CD4-positive, alpha-beta T cell treated with Interleukin-4 for 1 hour (primary cell): Measurements from ENCODE around the gene LRP10.
"Not testable (repeated sequence)": the region's sequence is repeated elsewhere in the genome, so short reads cannot be mapped to it uniquely, and the experiment has no call there.

Experiments used
- DNase-seq, 2 donors: peaks; one replicate each; pipeline ENCODE4 v3.0.0-alpha.2; 2020 to 2022

The LRP10 gene

DNA sequence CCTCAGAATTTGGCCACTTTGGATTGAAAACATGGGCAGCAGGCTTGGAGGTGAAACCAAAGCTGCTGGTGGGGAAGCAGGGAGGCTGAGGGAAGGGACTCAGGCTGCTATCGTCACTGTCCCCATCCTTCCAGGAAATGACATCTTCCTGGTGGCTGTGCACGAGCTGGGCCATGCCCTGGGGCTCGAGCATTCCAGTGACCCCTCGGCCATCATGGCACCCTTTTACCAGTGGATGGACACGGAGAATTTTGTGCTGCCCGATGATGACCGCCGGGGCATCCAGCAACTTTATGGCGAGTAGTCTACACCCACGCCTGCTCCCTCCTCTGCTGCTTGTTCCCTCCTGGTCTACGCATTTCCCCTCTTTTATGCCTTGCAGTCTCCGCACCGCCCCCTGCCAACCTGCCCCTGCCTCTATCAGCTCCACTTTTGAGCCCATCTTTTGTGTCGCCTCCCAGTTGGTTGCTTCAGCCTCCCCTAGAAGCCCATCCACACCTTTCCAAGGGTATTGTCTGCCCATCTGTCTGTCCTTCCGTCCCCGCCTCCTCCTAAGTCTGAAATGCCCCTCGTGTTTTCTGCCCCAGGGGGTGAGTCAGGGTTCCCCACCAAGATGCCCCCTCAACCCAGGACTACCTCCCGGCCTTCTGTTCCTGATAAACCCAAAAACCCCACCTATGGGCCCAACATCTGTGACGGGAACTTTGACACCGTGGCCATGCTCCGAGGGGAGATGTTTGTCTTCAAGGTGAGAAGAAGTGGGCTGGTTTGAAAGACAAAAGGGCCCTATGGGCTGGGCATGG is 28.2 kb upstream of the LRP10 start:
- DNase-seq, result no peak

DNA sequence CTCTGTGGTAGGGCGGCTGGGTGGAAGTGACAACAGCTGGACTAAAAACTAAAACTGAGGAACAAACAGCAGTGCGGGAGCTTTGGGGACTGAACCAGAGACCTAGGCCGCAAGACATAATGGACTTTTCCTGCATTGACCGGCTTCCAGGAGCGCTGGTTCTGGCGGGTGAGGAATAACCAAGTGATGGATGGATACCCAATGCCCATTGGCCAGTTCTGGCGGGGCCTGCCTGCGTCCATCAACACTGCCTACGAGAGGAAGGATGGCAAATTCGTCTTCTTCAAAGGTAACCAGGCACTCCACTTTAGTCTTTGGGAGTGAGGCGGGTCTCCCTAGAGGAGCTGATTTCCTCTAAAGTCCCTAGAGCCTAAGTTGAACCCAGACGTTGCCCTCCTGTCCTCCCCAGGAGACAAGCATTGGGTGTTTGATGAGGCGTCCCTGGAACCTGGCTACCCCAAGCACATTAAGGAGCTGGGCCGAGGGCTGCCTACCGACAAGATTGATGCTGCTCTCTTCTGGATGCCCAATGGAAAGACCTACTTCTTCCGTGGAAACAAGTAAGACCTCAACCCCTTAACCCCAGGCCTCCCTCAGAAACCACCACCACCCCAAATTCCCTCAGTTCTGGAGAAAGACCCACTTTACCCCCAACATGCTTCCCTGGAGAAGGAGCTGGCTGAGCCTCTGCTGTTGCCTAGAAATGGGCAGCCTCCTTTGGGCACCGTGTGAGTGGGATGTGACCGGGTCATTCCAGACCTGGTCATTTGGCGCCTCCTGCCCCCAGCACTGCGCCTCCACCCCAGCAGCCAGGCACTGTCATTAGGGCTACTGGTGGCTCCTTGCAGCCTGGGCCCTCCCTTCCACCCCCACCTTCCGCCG is 27.1 kb upstream of the LRP10 start:
- no peak for DNase-seq

DNA sequence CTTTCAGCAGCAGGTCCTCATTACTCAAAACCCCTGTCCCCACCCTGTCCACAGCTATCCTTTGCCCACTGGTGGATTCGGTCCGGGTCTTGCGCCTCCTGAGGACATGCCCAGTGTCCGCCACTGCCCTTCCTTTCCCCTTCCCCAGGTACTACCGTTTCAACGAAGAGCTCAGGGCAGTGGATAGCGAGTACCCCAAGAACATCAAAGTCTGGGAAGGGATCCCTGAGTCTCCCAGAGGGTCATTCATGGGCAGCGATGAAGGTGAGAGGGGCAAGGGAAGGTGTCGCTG is 26.5 kb upstream of the LRP10 start:
- no peak for DNase-seq

DNA sequence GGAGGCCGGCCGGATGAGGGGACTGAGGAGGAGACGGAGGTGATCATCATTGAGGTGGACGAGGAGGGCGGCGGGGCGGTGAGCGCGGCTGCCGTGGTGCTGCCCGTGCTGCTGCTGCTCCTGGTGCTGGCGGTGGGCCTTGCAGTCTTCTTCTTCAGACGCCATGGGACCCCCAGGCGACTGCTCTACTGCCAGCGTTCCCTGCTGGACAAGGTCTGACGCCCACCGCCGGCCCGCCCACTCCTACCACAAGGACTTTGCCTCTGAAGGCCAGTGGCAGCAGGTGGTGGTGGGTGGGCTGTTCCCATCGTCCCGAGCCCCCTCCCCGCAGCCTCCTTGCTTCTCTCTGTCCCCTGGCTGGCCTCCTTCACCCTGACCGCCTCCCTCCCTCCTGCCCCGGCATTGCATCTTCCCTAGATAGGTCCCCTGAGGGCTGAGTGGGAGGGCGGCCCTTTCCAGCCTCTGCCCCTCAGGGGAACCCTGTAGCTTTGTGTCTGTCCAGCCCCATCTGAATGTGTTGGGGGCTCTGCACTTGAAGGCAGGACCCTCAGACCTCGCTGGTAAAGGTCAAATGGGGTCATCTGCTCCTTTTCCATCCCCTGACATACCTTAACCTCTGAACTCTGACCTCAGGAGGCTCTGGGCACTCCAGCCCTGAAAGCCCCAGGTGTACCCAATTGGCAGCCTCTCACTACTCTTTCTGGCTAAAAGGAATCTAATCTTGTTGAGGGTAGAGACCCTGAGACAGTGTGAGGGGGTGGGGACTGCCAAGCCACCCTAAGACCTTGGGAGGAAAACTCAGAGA is 25.5 kb upstream of the LRP10 start:
- DNase-seq, result no peak

DNA sequence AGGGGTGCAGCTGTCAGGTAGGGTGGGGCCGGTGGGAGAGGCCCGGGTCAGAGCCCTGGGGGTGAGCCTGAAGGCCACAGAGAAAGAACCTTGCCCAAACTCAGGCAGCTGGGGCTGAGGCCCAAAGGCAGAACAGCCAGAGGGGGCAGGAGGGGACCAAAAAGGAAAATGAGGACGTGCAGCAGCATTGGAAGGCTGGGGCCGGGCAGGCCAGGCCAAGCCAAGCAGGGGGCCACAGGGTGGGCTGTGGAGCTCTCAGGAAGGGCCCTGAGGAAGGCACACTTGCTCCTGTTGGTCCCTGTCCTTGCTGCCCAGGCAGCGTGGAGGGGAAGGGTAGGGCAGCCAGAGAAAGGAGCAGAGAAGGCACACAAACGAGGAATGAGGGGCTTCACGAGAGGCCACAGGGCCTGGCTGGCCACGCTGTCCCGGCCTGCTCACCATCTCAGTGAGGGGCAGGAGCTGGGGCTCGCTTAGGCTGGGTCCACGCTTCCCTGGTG is 24.7 kb upstream of the LRP10 start:
- no peak for DNase-seq

DNA sequence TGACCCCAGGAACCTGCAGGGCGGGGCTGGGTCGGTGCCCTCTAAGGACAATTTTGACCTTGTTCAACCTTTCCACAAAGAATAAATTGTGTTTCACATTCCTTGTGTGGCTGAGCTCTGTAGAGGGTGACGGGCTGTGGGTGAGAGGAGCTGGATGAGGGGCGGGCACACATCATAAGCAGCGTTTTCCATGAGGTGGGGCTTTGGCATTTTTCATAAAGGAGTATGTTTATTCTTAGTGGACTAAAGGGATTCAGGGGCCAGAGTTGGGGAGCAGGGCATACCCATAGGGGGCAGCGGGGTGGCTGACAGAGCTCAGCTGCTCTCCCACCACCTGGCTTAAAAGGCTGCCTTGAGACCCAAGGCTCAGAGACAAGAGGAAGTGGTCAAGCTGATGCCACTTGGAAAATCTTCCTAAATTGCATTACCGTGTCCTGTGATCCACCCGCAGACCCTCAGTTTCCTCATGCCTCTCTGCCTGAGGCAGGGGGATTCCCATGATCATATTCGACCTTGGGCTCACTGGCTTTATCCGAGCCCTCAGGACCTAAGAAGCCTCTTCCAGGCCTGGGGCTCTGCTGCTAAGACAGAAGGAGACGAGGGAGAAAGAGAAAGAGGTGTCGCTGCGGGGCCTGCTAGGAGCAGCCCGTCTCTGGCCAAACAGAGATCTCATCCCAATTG is 23.7 kb upstream of the LRP10 start:
- no peak for DNase-seq

DNA sequence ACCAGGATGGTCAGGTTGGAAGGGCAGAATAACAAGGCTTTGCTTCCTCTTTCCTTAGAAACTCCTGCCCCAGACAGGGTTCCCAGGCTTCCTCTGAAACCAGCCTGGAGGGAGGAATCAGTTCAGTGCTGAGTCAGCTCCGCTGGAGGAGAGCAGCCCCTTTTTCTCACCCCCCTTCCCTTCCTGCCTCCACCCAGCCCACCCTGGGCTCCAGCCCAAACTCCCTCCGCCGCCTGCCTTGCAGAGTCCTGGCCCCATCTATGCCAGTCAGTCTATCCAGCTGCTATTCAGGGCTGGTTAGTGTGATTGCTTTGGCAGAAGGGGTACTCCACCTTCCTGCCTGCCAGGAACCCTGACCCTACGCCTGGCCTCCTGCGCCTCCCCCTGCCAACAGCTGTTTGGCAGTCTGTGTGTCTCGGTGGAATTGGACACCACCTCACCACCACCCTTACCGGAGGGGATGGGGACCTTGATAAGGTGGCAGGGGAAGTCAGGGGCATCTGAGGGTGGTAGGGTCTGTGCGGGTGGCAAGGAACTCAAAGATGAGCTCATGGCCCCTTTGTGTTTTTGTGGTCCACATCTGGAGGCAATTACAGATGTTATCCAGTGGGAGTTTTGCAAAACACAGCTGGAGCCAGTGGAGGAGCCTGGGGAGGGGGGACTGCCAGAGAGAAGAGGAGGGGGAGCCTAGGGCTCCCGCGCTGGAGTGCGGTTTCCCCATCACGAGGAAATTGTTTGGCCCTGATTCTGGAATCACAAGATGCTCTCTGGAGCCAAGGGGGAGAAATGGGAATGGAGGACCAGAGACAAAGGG is 23.0 kb upstream of the LRP10 start:
- no peak for DNase-seq

DNA sequence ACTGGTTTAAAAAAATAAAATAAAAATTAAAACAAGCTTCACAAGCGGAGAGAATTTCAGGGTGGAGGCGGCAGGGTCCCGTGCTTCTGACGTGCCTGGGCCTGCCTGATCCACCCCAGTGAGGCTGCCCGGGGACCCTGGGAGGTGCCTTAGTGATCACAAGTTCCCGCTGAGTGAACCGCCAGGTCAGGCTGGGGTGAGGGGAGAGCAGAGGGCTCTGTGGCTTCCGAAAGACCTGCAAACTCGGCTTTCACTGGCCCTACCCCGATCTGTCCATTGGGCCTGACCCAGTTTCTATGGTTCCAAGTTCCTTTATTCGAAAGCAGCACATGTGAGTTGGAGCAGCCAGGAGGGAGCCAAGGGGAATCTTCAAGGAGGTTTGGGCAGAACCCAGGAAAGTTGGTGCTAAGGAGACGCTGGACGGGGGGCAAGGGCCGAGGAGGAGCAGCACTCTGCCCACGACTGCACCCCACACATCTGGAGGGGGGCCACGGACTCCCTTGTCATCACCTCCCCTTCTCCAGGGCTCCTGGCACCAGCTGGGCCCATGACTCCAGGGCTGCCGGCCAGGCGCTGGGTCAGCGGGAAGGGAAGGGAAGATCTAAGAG is 22.2 kb upstream of the LRP10 start:
- DNase-seq, result no peak

DNA sequence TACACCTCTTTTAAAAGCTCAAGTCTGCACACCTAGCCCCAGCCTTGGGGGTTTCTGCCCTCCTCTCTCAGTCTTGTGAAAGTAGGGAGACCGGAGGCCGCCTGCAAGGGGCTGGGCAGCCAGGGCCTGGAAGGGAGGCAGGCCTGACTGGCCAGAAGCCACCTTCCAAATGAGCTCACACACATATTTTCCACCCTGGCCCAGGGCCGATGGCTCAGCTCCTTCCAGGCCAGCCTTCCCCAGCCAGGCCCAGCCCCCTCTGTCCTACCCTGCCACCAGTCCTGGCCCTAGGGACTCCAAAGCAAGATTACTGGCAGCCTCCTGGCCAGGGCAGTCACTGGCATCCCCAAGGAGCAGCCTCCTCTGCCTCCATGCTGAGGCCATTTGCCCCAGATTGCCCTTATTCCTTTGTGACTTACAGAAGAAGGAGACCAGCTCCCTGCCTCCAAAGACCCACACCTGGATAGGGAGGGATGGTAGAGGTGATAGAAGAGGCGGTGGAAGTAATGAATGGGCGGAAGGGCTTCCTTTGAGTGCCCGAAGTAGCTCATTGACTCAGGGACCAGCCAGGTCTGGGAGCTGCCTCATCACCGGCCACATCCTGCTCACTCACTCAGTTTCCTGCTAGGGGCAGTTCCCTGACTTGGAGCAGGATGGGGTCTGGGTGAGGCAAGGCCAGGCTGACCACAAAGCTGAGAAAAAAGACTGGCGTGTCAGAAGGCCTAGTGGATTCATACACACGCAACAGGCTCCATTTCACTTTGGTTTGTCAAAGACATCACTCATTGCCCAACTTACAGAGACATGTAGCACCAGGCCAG is 20.4 kb upstream of the LRP10 start:
- peak in 1 of 2 donors; percentile 27 for DNase-seq

DNA sequence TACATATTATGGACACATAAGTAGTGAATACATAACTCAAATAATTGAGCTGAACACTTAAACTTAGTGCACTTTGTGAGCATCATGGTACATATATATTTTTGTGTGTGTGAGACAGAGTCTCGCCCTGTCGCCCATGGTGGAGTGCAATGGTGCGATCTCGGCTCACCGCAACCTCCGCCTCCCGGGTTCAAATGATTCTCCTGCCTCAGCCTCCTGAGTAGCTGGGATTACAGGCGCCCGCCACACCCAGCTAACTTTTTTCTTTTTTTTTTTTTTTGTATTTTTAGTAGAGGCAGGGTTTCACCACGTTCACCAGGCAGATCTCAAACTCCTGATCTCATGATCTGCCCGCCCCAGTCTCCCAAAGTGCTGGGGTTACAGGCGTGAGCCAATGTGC is 19.4 kb upstream of the LRP10 start:
- DNase-seq, result not testable (repeated sequence)

DNA sequence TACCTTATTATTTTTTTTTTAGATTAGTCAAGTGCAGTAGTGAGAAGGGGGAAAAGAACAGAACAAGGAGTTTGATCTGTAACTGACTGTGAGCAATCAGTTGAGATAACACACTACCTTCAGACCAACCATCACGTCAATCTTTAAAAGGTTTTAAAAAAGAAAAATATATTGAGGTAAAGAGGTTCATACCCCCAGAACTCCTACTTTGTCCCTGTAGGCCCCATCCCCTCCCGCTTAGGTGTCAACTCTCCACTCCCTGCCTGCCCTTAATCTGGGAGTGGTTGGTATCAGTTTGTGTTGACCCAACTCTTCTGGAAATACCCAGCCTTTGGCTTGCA is 19.0 kb upstream of the LRP10 start:
- DNase-seq, result no peak

DNA sequence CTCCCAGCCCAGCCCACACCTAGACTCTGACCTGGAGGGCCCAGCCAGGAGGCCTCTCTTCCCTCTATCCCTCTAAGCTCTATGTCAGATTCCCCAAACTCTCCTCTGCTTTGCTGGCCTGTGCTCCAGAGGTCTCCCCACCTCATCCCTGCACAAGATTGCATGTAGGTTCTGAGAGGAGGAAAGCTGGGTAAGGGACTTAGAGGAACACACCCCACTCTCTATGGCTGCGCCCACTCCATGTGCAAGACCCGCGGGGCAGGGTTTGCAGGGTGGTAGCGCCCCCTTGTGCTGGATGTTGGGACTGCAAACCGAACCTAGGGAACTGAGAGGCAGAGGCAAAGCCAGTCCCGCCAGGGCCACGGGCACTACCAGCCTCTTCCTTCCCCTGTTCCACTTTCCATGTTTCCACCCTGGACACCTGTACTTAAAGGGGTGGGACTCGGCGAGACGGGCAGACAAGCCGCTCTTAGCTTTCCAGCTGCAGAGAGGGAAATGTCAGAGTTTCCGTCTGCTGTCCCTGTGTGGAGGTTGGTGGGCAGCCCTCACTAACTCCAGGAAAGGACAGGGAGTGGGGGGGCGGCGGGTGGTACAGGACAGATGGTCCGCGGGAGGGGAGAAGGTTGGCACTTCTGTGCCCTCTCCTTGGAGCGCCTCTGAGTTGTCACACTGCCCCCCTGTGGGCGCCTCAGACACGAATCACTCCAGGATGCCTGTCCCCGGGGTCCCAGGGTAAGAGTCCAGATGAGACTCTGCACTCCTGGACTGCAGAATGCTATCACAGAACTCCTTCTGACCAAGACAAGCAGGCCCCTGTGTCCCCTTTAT is 18.4 kb upstream of the LRP10 start:
- peak; percentile 89 for DNase-seq

DNA sequence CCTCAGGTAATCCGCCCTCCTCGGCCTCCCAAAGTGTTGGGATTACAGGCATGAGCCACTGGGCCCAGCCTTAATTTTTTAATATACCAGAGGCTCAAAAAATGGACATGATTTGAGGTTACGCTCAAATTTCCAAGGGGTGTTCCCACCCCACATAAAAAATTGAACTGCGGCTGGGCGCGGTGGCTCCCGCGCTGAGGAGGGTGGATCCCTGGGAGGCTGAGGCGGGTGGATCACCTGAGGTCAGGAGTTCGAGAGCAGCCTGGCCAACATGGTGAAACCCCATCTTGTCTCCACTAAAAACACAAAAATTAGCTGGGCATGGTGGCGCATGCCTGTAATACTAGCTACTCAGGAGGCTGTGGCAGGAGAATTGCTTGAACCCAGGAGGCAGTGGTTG is 17.2 kb upstream of the LRP10 start:
- DNase-seq, result not testable (repeated sequence)

DNA sequence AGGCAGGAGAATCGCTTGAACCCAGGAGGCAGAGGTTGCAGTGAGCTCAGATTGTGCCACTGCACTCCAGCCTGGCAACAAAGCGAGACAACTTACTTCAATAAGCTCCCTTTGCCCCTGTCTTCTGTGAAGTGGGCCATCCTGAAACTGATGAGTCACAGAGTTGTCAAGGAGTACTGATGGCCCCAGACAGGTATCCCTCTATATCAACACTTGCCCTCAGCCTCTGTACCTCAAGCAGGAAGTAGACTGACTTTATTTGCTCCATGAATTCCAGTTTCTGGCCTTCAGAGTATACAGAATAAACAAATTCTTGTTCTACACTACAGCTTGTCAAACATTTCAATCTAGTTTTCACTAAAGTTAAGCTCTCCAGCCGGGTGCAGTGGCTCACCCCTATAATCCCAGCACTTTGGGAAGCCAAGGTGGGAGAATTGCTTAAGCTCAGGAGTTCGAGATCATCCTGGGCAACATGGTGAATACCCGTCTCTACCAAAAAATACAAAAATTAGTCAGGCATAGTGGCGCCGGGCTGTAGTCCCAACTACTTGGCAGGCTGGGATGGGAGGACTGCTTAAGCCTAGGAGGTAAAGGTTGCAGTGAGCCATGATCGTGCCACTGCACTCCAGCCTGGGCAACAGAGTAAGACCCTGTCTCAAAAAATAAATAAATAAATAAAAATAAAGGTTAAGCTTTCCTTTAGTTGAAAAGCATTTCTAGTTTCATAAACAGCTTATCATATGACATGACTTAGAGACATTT is 16.4 kb upstream of the LRP10 start:
- DNase-seq, result no peak

DNA sequence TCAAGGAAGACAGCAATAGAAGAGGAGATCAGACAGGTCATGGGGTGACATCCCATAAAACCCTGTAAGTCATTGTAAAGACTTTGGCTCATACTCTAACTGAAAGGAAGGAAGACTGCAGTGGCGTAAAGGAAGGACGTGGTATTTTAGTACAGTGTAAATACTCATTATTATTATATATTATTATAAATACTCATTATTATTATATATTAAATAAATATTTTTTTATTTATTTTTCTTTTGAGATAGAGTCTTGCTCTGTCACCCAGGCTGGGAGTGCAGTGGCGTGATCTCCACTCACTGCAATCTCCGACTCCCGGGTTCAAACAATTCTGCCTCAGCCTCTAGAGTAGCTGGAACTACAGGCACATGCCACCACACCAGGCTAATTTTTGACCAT is 15.1 kb upstream of the LRP10 start:
- no peak for DNase-seq

DNA sequence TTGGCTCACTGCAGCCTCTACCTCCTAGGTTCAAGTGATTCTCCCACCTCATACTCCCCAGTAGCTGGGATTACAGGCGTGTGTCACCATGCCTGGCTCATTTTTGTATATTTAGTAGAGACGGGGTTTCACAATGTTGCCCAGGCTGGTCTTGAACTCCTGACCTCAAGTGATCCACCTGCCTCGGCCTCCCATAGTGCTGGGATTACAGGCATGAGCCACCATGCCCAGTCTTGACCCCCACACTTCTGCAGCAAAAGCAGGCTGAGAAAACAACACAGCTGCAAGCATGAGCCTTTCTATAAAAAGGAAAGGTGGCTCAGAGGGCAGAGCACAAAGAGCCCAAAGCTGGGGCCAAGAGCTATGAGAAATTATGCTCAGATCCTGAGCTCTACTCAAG is 11.2 kb upstream of the LRP10 start:
- DNase-seq, result not testable (repeated sequence)

DNA sequence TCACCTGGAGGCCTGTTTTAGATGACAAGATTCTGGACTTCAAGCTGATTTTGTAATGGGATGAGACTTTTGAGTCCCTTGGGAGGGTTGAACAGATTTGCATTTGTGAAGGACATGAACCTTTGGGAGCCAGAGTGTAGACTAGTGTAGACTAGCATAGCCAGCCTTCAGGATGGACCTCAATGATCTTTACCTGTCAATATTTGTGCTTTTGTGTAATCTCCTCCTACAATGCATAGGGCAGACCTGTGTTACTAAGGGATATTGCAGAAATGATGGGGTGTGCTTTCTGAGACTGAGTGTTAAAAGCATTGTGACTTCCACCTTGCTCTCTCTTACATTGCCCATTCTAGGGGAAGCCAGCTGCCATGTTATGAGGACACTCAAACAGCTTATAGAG is 9.9 kb upstream of the LRP10 start:
- DNase-seq, result no peak

DNA sequence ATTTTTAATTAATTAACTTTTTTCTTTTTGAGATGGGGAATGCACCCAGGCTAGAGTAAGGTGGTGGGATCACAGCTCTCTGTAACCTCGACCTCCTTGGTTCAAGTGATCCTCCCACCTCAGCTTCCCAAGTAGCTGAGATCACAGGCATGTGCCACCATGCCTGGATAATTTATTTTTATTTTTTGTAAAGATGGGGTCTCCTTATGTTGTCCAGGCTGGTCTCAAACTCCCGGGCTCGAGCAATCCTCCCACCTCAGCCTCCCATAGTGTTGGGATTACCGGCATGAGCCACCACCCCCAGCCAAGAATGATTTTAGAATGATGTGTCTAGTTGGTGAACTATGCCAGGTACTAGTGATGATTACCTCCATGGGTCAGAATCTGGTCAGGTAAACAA is 6.6 kb upstream of the LRP10 start:
- no peak for DNase-seq
